HG03520 (cell line): ENCODE data around the gene CDC42SE2.
"Not testable (repeated sequence)": the region's sequence is repeated elsewhere in the genome, so short reads cannot be mapped to it uniquely, and the experiment has no call there.

ENCODE experiments used
- ATAC-seq: cut with Tn5 transposase; IDR thresholded peaks from one replicate; pipeline ENCODE4 v1.9.1; 2021; ENCODE audit warnings: mild to moderate bottlenecking, moderate library complexity; ENCODE audit not compliant: unreplicated experiment

The CDC42SE2 gene

DNA sequence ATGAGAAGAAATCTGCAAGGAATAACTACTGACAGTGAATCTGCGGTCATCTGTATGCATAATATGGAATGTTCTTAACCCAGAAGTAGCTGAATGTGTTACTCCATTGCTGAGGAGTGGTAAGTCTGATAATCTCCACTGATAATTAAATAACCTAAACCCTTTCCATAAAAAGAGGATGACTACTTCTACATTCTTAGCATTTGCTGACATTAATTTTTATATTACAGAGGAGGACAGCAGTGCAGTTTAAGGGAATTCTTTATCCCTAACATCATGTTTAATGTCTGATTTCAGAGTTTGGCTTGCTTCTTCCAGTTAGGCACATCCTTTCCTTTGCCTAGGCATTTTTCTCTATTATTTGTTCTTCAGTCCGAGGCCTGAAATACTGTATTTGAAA, 52.2 kb downstream of the CDC42SE2 start:
- no peak for ATAC-seq

GRCh38 chr5:131316822-131317221, 53.0 kb downstream of the CDC42SE2 start:
- ATAC-seq: no peak

GRCh38 chr5:131318455-131318854, 54.6 kb downstream of the CDC42SE2 start:
- ATAC-seq: no peak

- ATAC-seq: no peak
Measured at GRCh38 chr5:131321066-131321465, 57.2 kb downstream of the CDC42SE2 start.

DNA sequence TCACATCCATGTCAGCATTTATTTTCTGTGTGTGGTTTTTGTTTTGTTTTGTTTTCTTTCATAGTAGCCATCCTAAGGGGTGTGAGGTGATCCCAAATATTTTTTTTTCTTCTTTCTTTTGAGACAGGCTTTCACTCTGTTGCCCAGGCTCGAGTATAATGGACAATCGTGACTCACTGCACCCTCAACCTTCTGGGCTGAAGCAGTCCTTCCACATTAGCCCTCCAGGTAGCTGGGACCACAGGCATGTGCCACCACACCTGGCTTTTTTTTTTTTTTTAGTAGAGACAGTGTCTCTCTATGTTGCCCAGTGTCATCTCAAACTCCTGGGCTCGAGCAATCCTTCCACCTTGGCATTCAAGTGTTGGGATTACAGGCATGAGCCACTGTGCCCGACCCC, 59.1 kb downstream of the CDC42SE2 start:
- no peak for ATAC-seq

DNA sequence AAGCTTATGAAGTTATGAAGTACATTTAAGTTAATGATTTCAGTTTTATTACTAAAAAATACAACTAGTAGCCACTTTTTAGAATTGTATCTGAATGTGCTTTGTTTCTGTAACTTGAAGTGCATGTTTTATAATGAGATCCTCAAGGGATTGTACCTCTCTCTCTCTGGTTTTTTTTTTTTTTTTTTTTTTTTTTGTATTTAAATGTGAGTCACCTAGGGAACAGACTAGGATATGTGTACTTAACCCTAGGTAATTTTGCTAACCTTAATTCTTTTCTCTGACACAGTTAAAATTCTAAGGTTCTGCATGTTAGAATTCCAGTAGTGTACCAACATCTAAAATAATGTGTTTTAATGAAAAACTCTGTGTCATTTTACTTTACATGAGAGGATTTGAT, 59.5 kb downstream of the CDC42SE2 start:
- ATAC-seq: no peak

GRCh38 chr5:131324303-131324702, 60.5 kb downstream of the CDC42SE2 start:
- ATAC-seq: no peak

- ATAC-seq: no peak
Measured at GRCh38 chr5:131328536-131329285, 64.9 kb downstream of the CDC42SE2 start.

DNA sequence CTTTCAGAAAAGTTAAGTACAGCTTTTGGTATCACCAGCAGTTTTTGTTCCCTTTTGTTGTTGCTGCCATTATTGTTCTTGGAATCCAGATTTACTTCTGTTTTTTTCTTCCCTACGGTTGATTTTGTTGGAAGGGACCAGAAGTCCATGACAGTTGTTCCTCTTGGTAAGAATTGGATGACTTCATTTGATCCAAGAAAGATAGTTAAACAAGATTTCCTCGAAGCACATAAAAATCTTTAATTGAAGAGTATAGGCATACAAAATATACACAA, 65.4 kb downstream of the CDC42SE2 start:
- no peak for ATAC-seq

GRCh38 chr5:131330031-131330430, 66.2 kb downstream of the CDC42SE2 start:
- no peak for ATAC-seq

DNA sequence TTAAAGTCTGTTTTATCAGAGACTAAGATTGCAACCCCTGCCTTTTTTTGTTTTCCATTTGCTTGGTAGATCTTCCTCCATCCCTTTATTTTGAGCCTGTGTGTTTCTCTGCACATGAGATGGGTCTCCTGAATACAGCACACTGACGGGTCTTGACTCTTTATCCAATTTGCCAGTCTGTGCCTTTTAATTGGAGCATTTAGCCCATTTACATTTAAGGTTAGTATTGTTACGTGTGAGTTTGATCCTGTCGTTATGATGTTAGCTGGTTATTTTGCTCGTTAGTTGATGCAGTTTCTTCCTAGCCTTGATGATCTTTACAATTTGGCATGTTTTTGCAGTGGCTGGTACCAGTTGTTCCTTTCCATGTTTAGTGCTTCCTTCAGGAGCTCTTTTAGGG, 71.9 kb downstream of the CDC42SE2 start:
- not testable (repeated sequence) for ATAC-seq

- ATAC-seq: not testable (repeated sequence)
Measured at GRCh38 chr5:131336801-131337200, 72.9 kb downstream of the CDC42SE2 start.

DNA sequence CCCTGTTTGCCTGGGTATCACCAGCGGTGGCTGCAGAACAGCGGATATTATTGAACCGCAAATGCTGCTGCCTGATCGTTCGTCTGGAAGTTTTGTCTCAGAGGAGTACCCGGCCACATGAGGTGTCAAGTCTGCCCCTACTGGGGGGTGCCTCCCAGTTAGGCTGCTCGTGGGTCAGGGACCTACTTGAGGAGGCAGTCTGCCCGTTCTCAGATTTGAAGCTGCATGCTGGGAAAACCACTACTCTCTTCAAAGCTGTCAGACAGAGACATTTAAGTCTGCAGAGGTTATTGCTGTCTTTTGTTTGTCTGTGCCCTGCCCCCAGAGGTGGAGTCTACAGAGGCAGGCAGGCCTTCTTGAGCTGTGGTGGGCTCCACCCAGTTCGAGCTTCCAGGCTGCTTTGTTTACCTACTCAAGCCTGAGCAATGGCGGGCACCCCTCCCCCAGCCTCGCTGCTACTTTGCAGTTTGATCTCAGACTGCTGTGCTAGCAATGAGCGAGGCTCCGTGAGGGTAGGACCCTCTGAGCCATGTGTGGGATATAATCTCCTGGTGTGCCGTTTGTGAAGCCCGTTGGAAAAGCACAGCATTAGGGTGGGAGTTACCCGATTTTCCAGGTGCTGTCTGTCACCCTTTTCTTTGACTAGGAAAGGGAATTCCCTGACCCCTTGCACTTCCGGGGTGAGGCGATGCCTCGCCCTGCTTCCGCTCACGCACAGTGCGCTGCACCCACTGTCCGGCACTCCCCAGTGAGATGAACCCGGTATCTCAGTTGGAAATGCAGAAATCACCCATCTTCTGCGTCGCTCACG, 73.6 kb downstream of the CDC42SE2 start:
- not testable (repeated sequence) for ATAC-seq

GRCh38 chr5:131338051-131338453, 74.2 kb downstream of the CDC42SE2 start:
- no peak for ATAC-seq

DNA sequence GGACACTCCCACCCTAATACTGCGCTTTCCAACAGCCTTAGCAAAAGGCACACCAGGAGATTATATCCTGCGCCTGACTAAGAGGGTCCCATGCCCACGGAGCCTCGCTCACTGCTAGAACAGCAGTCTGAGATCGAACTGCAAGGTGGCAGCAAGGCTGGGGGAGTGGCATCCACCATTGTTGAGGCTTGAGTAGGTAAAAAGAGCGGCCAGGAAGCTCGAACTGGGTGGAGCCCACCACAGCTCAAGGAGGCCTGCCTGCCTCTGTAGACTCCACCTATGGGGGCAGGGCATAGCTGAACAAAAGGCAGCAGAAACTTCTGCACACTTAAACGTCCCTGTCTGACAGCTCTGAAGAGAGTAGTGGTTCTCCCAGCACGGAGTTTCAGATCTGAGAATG, 80.4 kb downstream of the CDC42SE2 start:
- ATAC-seq: not testable (repeated sequence)

DNA sequence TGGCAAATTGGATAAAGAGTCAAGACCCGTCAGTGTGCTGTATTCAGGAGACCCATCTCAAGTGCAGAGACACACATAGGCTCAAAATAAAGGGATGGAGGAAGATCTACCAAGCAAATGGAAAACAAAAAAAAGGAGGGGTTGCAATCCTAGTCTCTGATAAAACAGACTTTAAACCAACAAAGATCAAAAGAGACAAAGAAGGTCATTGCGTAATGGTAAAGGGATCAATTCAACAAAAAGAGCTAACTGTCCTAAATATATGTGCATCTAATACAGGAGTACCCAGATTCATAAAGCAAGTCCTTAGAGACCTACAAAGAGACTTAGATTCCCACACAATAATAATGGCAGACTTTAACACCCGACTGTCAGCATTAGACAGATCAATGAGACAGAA, 82.4 kb downstream of the CDC42SE2 start:
- not testable (repeated sequence) for ATAC-seq

GRCh38 chr5:131353991-131354390, 90.1 kb downstream of the CDC42SE2 start:
- ATAC-seq: no peak

DNA sequence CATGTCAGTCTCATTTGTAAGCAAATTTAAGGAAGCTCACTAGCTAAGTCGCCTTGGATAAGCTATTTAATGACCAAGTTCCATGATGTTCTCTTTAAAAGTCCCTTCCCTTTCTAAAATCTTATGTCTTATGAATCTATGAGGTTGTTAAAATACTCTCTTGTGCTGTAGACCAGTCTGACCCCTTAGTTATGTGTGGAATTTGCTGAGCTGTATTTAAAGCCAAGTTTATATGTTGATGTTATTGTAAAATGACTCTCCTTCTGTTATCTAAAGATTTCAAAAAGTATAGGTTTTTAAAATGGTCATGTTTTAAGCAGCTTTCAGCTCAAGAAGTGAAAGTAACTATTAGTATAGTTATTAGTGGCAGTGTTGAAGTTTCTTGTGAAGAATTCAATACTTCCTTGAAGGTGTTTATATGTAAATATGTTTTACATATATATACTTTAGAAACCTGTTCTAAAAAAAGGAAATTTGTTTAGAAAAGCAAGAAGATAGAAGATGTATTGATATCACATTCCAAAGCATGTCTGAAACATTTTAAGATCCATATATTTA, 92.2 kb downstream of the CDC42SE2 start:
- peak; percentile 56 for ATAC-seq

- no peak for ATAC-seq
Measured at GRCh38 chr5:131356619-131357018, 92.8 kb downstream of the CDC42SE2 start.

- peak; percentile 47 for ATAC-seq
Measured at GRCh38 chr5:131357739-131358561, 94.1 kb downstream of the CDC42SE2 start.

DNA sequence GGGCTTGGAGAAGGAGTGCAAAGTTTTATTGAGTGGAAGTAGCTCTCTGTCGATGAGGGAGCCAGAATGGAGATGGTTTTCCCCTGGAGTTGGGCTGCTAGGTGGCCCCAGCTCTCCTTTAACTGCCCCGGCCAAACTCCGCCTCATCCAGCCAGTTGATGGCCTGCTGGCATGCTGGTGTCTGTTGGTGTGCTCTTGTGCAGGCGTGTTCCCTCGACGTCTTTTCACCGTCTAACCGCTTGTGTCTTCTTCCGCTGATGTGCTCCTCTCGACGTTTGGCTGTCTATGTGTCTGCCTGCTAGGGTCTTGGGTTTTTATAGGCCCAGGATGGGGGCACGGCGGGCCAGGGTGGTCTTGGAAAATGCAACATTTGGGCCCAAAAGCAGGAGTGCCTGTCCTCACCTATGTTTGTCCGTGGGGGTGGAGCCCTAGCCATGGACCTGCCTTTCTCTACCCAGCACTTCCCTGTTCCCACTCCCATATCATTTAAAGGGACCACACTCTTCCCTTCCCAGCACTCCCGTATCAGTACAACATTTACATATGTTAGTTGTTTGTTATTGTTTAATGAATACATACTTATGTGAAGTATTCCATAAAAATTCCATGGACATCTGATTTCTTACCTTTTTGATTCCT, 97.9 kb downstream of the CDC42SE2 start:
- no peak for ATAC-seq
